NOMO-1 (cell line): ENCODE results near the gene CNOT11.
"Not testable (repeated sequence)": the region's sequence is repeated elsewhere in the genome, so short reads cannot be mapped to it uniquely, and the experiment has no call there.

Experiments
- DNase-seq, 2 experiments: peaks; one replicate each; lab custom pipeline; 2025; ENCODE audit not compliant: unreplicated experiment in 2 of 2; lab: John Stamatoyannopoulos, UW

Gene CNOT11

GRCh38 chr2:101307950-101308431 lies 55.3 kb downstream of the CNOT11 start:
- no peak for DNase-seq

GRCh38 chr2:101308432-101309210 lies 55.9 kb downstream of the CNOT11 start, which contains the start of gene RNF149:
Gene RNF149 (minus strand): TSS chr2:101308701. CDS start chr2:101308588, 113 bp downstream.
- peak; percentile 99 for DNase-seq

GRCh38 chr2:101310090-101310833 lies 57.6 kb downstream of the CNOT11 start:
- DNase-seq = no peak

GRCh38 chr2:101310834-101311695 lies 58.4 kb downstream of the CNOT11 start:
- peak in 1 of 2 experiments; percentile 59 for DNase-seq

GRCh38 chr2:101311696-101312017 lies 59.0 kb downstream of the CNOT11 start:
- peak in 1 of 2 experiments; percentile 59 for DNase-seq

GRCh38 chr2:101316568-101316967 lies 63.9 kb downstream of the CNOT11 start:
- not testable (repeated sequence) for DNase-seq
